GM12873 (cell line): ENCODE measurements around the gene ZNF385A.

Experiments
- CTCF ChIP-seq: IDR thresholded peaks from 2 replicates; pipeline ENCODE4 v1.5.1; 2012; ENCODE audit warnings: low read depth, mild to moderate bottlenecking, moderate library complexity, low read length, control low read depth; ENCODE audit not compliant: insufficient read depth; ENCODE audit errors: missing control alignments

ZNF385A gene

DNA sequence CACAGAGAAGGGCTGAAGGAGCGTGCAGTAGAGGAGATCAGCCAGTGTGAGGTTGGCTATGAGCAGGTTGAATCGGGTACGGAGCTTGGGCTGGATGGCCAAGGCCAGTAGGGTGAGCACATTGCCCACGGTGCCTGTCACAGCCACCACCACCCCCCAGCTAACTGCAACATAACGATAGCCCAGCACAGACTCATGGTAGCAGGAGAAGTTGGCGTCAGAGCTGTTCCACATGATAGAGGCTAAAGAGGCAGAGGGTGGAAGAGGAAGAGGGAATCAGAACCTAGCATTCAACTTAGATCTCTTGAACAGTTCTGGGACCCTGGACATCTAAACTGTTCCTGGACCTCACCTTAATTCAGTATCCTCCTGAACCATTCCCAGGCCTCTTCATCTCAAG is 20.9 kb downstream of the ZNF385A start:
- no peak for TF ChIP-seq CTCF

- TF ChIP-seq CTCF: no peak
Observed at GRCh38 chr12:54363047-54363446, 21.5 kb downstream of the ZNF385A start.

DNA sequence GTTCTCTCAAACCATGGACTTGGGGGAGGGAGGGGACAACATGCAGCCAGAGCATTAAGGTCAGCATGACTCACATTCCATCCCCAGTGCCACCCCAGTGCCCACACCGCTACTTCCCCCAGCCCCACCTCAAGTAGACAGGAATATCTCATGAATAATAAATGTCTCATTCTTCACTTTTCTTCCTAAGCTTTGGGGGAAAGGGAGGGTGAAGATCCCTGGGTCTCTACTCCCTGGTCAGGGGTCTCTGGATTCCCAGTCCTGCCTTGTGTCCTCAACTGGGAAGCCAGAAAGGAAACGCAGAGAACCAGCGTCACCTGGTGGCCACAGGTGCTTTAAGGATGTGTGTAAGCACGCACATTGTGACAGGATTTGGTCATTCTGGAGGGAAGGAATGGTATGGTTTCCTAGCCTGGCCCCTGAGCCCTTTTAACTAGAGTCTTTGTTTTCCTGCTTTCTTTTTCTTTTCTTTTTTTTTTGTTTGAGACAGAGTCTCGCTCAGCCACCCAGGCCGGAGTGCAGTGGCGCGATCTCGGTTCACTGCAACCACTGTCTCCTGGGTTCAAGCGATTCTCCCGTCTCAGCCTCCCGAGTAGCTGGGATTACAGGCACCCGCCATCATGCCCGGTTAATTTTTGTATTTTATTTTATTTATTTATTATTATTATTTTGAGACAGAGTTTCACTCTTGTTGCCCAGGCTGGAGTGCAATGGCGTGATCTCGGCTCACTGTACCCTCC is 23.6 kb downstream of the ZNF385A start:
- TF ChIP-seq CTCF: peak; percentile 90

GRCh38 chr12:54359762-54360351 is 24.7 kb downstream of the ZNF385A start:
- no peak for TF ChIP-seq CTCF

DNA sequence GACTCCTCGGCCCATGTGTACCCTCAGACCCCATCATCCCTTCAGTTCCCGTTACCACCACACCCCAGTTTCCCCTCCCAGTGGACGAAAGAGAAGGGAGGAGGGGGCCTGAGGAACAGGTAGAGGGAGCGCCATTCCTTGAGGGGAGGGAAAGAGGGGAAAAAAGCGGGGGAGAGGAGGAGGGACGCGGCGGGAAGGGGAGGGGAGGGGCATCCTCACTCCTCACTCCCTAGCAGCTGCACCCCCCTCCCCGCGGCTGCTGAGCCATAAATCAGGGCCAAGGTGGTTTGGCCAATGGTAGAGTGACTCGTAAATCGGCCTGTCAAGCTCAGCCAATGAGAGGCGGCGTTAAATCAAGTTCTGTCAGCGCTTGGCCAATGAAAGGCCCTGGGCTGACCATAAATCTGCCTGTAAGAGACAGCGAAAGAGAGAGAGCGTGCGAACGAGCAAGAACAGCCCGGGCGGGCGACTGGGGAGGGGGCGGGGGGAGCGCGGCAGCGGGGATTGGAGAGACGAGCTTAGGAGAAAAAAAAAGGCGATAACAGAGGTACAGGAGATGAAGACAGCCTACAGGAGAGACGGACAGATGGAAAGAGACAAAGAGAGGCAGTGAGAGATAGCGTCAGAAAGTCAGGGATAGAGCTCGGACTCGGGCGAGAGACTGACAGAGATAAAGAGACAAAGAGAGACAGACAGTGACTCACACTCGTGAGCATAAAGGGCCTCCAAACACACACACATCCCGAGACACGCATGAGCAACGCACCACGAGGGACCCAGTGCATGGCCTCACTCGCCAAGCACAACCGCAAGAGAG is 25.4 kb downstream of the ZNF385A start:
- no peak for TF ChIP-seq CTCF

DNA sequence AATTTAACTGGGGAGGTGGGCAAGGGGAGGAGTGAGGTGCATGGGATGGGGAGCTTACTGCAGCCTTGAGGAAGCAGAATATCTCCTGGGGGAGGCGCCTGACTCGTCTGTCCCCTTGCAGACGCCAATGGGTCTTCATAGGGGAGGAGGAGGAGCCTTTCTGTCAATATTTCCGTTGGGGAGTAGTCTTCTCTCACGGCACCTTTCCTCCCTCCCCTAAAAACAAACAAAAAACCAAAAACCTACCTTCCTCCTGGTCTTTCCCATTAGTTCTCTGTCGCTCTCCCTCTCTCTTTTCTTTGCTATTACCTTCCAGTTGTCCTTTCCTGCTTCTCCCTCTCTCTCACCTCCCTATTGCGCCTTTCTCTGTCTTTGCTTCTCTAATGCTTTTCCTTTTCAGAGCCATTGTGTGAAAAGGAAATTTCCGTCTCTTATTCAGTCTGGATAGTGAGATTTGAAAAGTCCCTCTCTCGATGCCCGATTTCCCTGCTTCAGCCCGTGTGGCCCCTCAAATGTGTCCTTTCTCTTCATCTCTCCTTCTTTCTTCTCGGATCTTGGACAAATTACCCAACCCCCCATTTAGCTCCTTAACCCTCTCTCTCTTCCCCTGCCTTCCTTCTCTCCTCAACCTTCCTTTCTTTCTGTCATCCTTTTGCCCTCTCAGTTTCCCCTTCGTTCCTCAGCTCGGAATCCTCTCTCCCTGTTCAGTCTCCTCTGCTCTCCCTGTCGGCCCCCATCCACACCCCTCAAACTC is 26.2 kb downstream of the ZNF385A start:
- TF ChIP-seq CTCF: no peak
